SW480 (cell line): ENCODE measurements around the gene DCAF6.
"Not testable (repeated sequence)": the region's sequence is repeated elsewhere in the genome, so short reads cannot be mapped to it uniquely, and the experiment has no call there.

Experiments
- DNase-seq: peaks from one replicate; pipeline ENCODE4 v3.0.0-alpha.2; 2016; ENCODE audit warnings: low spot score

The DCAF6 gene

DNA sequence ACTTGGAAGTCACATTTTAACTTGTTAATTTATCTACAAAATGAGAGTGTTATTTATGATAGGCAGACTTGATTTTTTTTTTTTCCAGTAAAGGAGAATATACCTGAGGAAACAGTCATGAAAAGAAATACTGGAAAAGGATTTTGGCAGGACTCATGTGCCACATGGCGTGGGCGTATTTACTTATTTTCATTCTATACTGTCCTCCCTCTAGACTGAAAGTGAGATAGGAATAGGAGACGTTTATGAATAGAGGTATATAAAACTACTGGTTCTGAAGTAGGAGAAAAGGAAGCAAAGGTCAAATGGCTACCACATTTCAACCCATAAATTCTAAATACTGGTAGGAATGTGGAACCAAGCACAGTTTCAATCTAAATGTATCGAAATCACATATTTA is 95.1 kb downstream of the DCAF6 start:
- DNase-seq, result no peak

DNA sequence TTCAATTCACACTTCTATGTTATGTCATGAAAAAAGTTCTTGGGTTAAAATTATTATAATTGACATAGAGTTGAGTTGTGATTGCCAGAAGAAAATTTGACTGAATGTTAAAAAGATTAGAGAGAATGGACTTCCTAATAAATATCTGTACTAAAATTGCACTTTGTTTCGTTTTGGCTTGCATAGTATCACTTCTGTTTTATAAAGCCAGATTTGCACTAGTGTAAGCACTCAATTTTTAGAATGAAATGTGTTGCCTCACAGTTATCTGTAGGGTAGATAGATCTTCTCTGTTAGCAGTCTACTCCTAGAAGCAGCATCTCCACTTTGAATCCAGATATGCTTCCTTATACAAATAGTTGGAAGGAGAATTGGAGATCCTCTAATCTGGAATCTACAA is 95.5 kb downstream of the DCAF6 start:
- DNase-seq, result no peak

DNA sequence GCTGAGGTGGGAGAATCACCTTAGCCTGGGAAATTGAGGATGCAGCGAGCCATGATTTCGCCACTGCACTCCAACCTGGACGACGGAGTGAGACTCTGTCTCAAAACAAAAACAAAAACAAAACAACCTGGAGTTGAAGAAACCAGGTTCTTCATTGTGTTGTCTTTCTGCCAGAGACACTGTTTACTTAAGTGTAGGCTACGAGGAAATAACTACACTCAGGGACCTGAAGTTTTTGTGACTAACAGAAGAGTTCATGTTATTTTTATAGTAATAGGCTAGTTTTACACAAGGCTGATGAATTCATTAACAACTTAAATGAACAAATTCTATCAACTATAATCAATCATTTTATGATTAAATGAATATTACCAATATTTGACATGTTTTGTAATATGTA is 98.9 kb downstream of the DCAF6 start:
- DNase-seq, result no peak

DNA sequence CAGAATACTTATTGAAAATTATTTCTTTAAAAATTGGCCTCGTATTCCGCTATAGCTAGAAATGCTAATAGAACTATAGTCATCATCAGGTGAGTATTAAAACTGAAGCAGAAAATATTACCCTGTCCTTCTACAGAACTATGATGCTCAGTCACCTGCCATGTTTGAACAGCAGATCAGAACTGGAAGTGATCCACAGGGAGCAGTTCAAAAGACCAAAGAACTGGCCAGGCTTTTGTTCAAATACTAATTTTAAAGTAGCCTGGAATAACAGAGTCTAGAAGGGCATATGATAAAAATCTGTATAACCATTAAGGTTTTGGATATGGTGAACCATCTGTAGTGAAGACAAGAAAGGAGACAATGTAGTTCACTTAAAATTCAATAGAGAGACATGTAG is 105.9 kb downstream of the DCAF6 start:
- no peak for DNase-seq

DNA sequence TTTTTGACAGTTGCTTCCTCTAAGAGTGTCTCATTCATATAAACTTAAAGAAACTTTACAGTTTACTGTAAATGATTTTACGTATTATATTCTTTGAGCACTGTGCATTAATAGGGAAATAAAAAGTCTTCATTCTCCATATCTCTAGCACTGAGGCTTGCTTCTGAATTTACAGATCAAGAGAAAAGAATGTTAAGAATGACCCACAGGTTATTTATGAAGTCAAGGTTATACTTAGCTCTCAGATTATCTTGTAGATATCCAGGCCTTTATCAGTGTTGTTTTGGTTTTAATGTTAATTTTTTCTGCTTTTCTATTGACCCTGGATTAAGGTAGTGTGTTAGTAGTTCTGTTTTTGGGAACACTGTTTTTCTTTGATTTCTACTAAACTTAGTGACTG is 108.8 kb downstream of the DCAF6 start:
- DNase-seq, result no peak

DNA sequence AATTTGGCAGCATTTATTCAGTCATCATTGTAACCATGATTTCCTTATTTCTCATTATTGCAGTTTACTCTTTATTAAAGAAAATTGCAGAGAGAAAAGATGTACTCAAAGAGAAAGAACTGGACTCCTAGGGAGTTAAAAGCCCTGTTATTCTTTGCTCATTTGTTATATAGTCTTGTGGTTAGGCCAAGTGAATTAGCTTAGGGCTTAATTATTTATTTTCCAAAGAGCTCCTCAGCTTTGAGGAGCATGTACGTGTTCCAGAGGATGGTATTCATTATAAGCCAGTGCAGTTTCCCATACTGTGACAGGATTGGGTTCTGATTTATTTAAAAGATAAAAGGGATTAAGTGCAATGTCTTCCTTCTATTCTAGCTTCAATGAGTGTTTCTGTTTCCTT is 113.8 kb downstream of the DCAF6 start:
- DNase-seq, result no peak

DNA sequence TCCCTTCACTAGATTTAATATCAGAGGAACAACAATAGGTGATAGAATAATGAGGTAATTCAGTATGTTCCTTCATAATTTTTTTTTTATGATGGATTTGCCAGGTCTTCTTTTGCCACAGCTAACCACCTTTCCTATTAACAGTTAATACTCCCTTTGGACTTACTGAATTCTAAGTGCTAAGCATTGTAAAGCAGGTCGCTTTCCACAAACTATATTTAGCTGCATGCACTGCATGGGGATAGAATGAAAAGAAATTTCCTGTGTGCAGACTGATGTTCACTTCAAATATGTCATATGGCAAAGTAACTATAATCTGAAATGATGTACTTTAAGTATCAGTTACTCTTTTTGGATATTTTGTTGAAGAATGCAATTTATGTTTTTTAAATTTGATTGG is 114.4 kb downstream of the DCAF6 start:
- no peak for DNase-seq

DNA sequence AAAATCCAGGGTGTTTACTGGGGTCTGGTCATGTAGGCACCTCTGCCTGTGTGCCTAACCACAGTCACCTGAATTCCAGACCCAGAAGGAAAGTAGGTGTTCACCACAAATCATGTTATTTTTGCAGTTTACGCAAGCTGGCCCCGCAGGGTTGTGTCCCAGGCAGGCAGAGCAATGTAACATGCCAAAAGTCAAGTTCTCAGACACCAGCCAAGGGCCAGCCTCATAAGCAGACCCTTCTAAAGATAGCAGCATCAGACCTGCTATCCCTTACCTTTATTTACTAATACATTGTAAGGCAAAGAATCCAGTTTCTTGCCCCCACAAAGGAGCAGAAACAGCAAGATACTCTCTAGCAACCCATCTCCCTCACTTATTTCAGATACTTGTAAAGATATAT is 117.2 kb downstream of the DCAF6 start:
- DNase-seq, result no peak

DNA sequence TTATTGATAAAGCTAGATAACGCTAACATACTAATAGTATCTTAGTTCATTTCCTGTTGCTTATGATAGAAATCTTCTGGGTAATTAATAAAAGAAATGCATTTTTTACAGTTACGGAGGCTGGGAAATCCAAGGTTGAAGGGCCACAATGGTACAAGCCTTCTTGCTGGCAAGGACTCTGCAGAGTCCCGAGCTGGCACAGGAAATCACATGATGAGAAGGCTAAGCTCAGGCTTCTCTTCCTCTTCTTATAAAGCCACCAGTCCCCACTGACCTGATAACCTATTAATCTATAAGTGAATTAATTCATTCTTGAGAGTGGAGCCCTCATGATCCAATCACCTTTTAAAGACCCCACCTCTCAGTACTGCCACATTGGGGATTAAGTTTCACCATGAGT is 117.6 kb downstream of the DCAF6 start:
- DNase-seq, result no peak

DNA sequence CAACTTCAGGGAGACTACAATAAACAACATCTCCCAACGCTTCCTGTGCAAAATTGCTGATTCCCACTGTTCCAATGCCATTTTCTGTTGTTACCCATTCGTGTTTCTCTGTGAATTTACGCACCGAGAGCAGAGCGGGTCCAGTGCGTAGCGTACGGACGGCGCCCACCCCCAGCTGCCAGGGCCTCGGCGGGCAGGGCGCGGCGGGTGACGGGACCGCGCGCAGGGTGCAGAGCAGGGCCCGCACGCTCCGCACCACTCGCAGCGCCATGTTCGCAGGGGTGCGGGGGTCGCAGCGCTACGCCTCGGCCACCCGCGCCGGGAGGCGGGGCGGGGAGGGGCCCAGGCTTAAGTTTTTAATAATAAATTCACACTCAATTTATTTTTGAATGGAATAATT is 119.7 kb downstream of the DCAF6 start:
- not testable (repeated sequence) for DNase-seq

DNA sequence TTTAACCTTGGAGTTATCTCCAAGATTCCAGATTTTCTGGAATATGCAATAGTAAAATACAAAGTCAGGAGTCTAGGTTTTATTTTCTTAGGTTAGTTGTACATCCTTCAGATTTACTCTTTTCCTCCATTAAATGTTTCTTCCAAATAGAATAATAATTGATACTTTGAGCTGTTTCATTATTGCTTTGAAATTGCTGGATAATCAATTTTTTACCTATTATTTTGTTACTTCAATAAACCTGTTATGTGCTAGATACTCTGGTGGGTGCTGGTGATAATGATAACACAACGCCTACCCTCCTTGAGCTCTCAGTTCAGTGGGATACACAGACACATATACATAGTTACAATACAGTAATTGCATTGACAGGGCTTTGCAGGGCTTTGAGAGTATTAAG is 120.9 kb downstream of the DCAF6 start:
- no peak for DNase-seq

DNA sequence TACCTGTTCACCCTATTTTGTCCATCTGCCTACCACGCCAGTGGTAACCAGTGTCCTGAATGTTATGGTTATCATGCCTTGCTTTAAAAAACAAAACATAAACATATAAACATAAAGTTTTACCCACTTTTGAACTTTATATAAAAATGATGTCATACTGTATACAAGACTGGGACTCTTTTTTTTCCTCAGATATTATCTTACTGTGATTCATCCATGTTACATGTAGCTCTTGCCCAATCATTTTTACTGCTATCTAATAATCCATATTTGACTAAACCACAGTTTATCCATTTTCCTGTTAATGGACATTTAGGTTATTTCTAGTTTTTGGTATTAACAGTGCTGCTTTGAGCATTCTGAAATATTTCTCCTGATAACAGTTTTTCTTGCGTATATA is 121.4 kb downstream of the DCAF6 start:
- DNase-seq, result no peak

DNA sequence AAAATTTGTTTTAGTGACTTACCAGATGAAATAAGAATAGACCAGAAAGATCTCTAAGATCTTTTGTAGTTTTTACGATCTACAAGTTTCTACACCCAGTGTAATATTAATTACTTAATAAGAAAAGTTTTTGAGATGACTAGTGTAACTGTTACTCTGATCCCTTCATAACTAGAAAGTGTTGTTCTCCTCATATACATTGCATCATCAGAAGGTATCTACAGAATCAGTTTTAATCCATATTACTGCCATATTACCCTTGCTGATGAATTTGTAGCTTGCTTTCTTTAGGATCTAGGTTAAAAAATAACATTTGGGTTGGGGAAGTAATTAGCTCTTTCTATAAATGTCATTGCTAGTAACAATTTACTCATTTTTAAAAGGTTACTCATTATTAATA is 127.7 kb downstream of the DCAF6 start:
- no peak for DNase-seq

DNA sequence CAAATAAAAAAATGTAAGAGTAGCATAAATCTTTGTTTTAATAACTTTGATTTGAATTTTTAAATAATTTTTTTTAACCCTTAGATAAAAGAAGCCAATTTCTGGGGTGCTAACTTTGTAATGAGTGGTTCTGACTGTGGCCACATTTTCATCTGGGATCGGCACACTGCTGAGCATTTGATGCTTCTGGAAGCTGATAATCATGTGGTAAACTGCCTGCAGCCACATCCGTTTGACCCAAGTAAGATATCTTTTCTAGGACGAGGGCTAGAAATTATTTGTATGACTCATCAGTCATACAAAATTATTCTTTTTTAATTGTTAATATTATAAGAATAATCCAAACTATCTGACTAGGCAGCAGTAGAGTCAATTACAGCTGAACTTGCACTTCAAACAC is 129.0 kb downstream of the DCAF6 start:
- DNase-seq, result no peak

DNA sequence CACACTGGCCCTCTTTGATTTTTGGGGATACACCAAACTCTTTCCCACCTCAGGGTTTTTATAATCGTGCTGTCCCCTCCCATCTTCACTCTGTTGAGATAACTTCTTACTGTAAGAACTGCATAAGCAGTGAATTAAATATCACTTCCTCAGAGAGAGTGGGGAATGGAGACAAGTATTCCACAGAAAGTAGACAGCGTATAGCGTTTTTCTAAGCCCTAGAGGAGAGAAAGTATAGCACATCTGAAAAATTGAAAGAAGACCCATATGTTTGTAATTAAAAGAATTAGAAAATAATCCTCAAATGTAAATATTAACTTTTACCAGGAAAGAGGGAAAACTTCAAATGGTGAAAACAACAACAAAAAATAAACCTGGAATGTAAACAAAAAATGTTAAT is 132.9 kb downstream of the DCAF6 start:
- no peak for DNase-seq

DNA sequence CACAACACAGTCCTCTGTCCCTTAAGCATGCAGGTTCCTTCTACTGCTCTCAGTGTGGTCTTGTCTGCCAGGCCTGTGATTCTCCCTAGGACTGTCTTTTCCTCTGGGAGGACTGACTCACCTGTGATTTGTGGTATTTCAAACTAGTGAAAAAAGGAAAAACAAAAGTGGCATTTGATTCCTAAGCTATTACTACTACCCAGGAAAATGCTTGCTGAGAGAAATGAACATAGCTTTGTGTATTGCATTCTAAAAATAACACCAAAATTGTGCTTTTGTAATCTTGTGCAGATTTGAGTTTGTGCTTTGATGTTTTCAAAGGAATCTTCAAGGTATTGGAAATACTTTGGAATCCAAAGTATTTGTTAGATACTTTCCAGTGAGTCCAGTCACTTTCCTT is 143.3 kb downstream of the DCAF6 start:
- peak; percentile 20 for DNase-seq

DNA sequence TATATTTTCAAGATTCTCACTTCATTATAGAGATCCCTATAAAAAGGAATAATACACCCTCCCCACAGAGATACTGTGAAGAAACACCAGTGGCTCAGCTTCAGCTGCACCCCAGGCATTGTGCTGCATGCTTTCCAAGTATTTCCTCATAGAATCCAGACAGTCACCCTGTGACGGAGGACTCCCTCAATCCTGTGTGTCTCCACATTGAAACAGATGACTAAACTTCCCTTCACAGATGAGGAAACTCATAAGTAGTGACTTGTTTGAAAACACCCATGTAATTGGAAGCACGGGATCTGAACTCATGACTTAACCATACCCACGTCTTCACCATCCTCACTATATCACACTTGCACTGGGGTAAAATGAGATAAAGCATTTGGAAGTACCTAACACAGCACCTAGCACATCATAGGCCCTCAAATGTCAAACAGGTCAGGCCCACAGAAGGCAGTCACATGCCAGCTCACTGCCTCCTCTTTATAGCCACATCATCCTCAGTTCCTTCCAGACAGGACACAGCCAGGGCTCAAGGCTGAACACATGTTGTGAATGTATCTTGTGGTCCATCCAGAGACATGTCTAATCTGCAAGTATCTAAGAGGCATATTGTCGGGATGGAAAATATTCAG is 145.0 kb downstream of the DCAF6 start:
- DNase-seq, result no peak

DNA sequence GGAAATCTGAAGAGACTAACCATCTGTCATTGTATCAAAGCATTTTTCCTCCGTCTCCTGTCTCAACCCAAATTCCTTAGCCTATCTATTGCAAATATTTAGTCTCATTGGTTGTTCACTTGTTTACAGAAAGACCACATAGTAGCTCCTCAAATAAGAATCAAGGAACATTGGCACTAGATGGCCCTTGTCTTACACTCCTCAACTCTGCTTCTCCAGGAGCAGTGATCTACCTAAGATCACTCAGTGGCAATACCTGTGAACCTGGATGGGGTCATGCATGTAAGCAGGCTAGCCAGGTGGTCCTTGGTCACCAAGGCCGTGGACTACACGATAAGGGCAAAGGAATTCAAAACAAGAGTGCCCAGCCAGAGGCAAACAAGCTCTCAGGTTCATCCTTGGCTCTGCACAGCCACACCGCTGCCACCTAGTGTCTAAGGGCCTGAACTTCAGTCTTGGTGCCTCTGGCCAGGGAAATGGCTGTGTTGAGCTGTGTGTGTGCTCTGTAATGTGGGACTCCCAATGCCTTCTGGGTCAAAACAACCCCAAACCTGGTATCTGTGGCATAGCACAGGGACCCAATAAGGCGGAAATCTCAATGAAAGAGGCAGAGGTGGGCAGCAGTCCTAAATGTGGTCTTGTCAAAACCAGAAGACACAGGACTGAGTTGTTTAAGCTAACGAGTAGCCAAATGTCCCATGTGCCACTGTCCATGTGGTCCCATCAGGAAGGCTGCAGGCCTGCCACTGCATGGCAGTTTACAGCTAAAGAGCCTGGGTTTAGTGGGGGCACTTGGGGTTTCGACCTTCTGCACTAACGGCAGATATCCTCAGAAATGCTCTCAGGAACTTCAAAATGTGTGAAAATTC is 145.8 kb downstream of the DCAF6 start:
- peak; percentile 58 for DNase-seq

DNA sequence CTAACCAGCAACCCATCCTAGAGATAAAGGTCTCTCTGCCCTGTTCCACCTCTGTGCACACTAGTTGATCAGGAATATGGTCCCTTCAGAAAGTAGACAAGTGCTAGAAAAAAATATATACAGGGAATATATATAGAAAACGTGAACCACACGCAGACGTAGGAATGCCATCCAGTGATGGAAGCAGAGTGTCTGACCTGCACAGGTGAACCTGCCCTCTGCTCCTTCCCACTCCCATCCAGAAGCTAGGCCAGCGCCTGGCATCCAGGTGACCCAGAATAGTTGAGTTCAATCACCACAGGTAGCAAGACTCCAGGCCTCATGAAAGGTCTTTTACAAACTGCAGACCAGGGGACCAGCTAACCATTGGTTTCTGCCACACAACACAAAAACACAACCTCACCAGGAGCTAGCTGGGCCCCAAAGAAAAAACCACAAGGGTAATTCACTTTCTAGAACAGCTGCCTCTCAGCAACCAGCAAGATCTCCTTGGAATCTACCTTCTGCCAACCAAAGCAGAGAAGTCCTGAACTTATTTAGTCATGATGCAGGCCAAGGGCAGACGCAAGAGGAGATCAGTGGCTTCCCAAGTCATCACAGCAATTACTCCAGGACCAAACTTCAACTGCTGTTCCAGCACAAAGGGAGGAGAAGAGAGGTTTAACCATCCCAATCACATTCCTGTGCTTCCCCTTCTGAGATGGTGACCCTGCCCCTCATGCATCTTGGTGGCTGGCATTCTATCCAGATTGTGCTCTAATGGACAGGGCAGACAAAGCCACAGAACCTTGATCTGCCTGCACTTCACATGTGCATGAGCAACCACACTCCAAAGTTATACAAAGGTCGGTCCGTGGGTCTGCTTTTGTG is 147.2 kb downstream of the DCAF6 start:
- DNase-seq, result no peak

DNA sequence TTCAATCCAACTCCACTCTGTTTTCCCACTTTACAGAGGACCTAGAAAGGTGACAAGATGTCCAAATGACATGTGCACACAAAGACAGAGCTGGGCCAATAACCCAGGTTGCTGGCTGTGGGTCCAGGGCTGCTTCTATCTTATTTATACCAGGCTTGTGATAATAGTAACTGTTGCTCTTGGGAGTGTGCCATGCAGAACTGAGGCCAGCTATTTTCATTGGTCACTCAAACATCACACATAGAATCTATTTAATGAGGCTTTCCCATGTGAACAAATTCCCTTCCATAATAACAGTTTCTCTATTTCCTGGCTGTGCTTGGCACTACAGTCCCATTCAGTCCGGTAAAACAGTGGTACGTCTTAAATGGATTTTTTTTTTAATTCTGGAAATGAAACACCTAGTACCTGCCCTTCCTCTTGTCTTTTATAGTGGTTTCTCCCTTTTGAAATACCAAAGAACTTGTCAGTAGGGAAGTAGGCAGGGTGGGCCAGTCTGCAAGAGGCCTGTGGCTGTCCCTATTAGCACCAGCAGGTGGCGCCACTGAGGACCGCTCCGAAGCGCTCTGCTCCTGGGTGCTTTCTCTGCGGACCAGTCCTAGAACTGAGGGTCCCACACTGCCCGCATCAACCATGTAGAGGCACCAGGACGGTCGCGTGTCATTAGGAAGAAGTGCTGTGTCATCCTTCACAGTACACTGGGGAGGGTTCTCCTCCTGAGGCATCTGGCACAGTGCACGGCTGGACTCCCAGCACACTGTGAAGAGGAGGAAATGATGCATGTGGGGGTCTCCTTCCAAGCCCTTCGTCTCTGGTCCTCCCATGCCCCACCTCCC is 148.1 kb downstream of the DCAF6 start:
- peak; percentile 14 for DNase-seq

DNA sequence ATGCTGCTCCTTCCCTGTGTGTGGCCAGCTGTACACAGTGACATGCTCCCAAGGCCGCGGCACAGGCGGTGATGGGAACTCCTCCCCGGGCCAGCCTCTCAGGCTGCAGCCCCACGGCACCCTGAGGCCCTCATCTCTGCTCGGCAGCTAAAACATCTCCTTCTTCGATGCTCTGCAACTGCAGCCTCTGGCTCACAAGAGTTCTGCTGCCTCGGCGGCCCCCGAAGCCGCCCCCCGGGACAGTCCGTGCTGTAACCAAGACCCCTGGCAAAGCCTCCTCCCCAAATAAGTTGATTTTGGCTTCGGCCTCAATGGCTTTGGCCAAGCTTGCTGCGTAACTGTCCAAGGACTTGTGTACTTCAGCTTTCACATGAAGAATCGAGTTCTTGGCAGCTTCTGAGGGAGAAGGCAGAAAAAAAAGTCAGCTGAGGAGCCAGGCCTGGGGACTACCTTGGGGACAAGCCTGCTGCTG is 149.0 kb downstream of the DCAF6 start:
- no peak for DNase-seq

DNA sequence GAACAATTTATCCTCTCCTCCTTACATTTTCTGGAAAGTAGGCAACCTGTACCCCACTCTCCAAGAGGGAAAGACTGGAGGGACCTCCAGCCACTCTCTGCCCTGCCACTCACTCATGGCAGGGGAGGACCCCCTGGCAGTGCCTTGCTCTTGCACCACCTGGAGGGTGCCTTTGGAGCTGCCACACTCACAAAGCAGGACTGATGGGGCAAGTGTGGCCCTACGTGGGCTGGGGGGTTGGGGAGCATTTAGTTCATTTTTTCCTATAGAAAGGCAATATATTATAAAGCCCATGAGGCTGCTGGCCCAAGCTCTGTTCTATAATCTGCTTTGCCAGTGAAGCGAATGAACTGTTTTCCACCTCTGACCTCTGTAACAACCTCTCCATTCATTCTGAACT is 150.0 kb downstream of the DCAF6 start:
- DNase-seq, result no peak
